HEK293 (cell line): ENCODE measurements around the gene CXCR4.

Experiments used
- ATF2 ChIP-seq: fragments of 450-650 bp; formaldehyde crosslinking; IDR thresholded peaks from 2 replicates; pipeline ENCODE4 v1.5.1; 2016; ENCODE audit warnings: missing biosample characterization, missing genetic modification characterization, low read depth
- BCL11B ChIP-seq: fragments of 450-650 bp; formaldehyde crosslinking; IDR thresholded peaks from 2 replicates; pipeline ENCODE4 v1.5.1; 2016; ENCODE audit warnings: low read depth, missing biosample characterization, missing genetic modification characterization
- EGR2 ChIP-seq: fragments of 450-650 bp; formaldehyde crosslinking; IDR thresholded peaks from 2 replicates; pipeline ENCODE4 v1.5.1; 2016; ENCODE audit warnings: low read depth, missing biosample characterization, missing genetic modification characterization
- HIC1 ChIP-seq: fragments of 450-650 bp; formaldehyde crosslinking; IDR thresholded peaks from 2 replicates; pipeline ENCODE4 v1.5.1; 2016; ENCODE audit warnings: missing biosample characterization, missing genetic modification characterization
- PRDM1 ChIP-seq: fragments of 450-650 bp; formaldehyde crosslinking; IDR thresholded peaks from 2 replicates; pipeline ENCODE4; 2016; ENCODE audit warnings: missing biosample characterization, missing genetic modification characterization
- SCRT1 ChIP-seq: fragments of 450-650 bp; formaldehyde crosslinking; IDR thresholded peaks from 2 replicates; pipeline ENCODE4 v1.5.1; 2016; ENCODE audit warnings: missing biosample characterization, missing genetic modification characterization, borderline replicate concordance
- SCRT2 ChIP-seq: fragments of 450-650 bp; formaldehyde crosslinking; IDR thresholded peaks from 2 replicates; pipeline ENCODE4 v1.5.1; 2016; ENCODE audit warnings: missing biosample characterization, missing genetic modification characterization
- ZBTB17 ChIP-seq: fragments of 450-650 bp; formaldehyde crosslinking; IDR thresholded peaks from 2 replicates; pipeline ENCODE4 v1.5.1; 2016; ENCODE audit warnings: missing biosample characterization, missing genetic modification characterization
- ZBTB44 ChIP-seq: fragments of 450-650 bp; IDR thresholded peaks from 2 replicates; pipeline ENCODE4 v1.5.1; 2018; ENCODE audit warnings: missing biosample characterization, mild to moderate bottlenecking, missing genetic modification characterization
- ZBTB49 ChIP-seq: fragments of 450-650 bp; formaldehyde crosslinking; IDR thresholded peaks from 2 replicates; pipeline ENCODE4 v1.5.1; 2016; ENCODE audit warnings: missing biosample characterization, missing genetic modification characterization, low read depth
- ZIC2 ChIP-seq: fragments of 450-650 bp; formaldehyde crosslinking; IDR thresholded peaks from 2 replicates; pipeline ENCODE4 v1.5.1; 2016; ENCODE audit warnings: missing biosample characterization, missing genetic modification characterization
- ZNF138 ChIP-seq: fragments of 450-650 bp; formaldehyde crosslinking; IDR thresholded peaks from 2 replicates; pipeline ENCODE4 v1.5.1; 2016; ENCODE audit warnings: missing biosample characterization, missing genetic modification characterization, borderline replicate concordance
- ZNF266 ChIP-seq: fragments of 450-650 bp; formaldehyde crosslinking; IDR thresholded peaks from 2 replicates; pipeline ENCODE4 v1.5.1; 2016; ENCODE audit warnings: missing biosample characterization, missing genetic modification characterization, low read depth
- ZNF274 ChIP-seq, 2 experiments: fragments of 200-500 bp in 1 of 2; fragments of 450-650 bp in 1 of 2; sonication (Bioruptor generic) in 1 of 2; formaldehyde crosslinking in 1 of 2; IDR thresholded peaks; 2 replicates each; pipeline versions ENCODE4 v1.5.1 to v1.6.1; 2014 to 2016; ENCODE audit warnings: borderline replicate concordance in 1 of 2, inconsistent platforms in 1 of 2, low read length in 1 of 2, missing biosample characterization in 1 of 2, missing genetic modification characterization in 1 of 2
- ZNF335 ChIP-seq: fragments of 450-650 bp; formaldehyde crosslinking; conservative IDR thresholded peaks from 2 replicates; pipeline ENCODE4 v1.5.1; 2016; ENCODE audit warnings: missing biosample characterization, missing genetic modification characterization
- ZNF391 ChIP-seq: fragments of 450-650 bp; formaldehyde crosslinking; IDR thresholded peaks from 2 replicates; pipeline ENCODE4 v1.5.1; 2016; ENCODE audit warnings: low read depth, missing biosample characterization, missing genetic modification characterization, borderline replicate concordance
- ZNF398 ChIP-seq: fragments of 450-650 bp; formaldehyde crosslinking; IDR thresholded peaks from 2 replicates; pipeline ENCODE4 v1.5.1; 2017; ENCODE audit warnings: missing biosample characterization, missing genetic modification characterization
- ZNF404 ChIP-seq: fragments of 450-650 bp; formaldehyde crosslinking; IDR thresholded peaks from 2 replicates; pipeline ENCODE4 v1.5.1; 2017; ENCODE audit warnings: missing biosample characterization, missing genetic modification characterization
- ZNF623 ChIP-seq: fragments of 450-650 bp; formaldehyde crosslinking; IDR thresholded peaks from 2 replicates; pipeline ENCODE4 v1.5.1; 2016; ENCODE audit warnings: missing biosample characterization, missing genetic modification characterization
- ZNF645 ChIP-seq: fragments of 450-650 bp; formaldehyde crosslinking; IDR thresholded peaks from 2 replicates; pipeline ENCODE4; 2016; ENCODE audit warnings: missing biosample characterization, missing genetic modification characterization
- ZNF660 ChIP-seq: fragments of 450-650 bp; IDR thresholded peaks from 2 replicates; pipeline ENCODE4 v1.5.1; 2018; ENCODE audit warnings: missing biosample characterization, mild to moderate bottlenecking, missing genetic modification characterization
- ZNF747 ChIP-seq: fragments of 450-650 bp; formaldehyde crosslinking; IDR thresholded peaks from 2 replicates; pipeline ENCODE4 v1.5.1; 2016; ENCODE audit warnings: missing biosample characterization, missing genetic modification characterization
- ZNF768 ChIP-seq: fragments of 450-650 bp; formaldehyde crosslinking; IDR thresholded peaks from 2 replicates; pipeline ENCODE4 v1.5.1; 2018; ENCODE audit warnings: missing biosample characterization, mild to moderate bottlenecking, missing genetic modification characterization
- ZNF776 ChIP-seq: fragments of 450-650 bp; formaldehyde crosslinking; IDR thresholded peaks from 2 replicates; pipeline ENCODE4 v1.5.0; 2017; ENCODE audit warnings: missing biosample characterization, missing genetic modification characterization, borderline replicate concordance
- ZNF792 ChIP-seq: fragments of 450-650 bp; formaldehyde crosslinking; IDR thresholded peaks from 2 replicates; pipeline ENCODE4 v1.5.1; 2016; ENCODE audit warnings: missing biosample characterization, missing genetic modification characterization
- ZSCAN5A ChIP-seq: fragments of 450-650 bp; formaldehyde crosslinking; IDR thresholded peaks from 2 replicates; pipeline ENCODE4 v1.5.1; 2016; ENCODE audit warnings: missing biosample characterization, missing genetic modification characterization

CXCR4 gene

GRCh38 chr2:136116151-136116812 is 1.7 kb downstream of the CXCR4 start (continued):
- no peak for TF ChIP-seq ZSCAN5A
- no peak for TF ChIP-seq SCRT2
- TF ChIP-seq HIC1 (tag by site-specific recombination): no peak
- peak; percentile 61 for TF ChIP-seq ZNF398 (tag by site-specific recombination)
- TF ChIP-seq ZNF792: no peak
- no peak for TF ChIP-seq ZIC2 (tag by site-specific recombination)
- no peak for TF ChIP-seq ZNF391 (tag by site-specific recombination)
- no peak for TF ChIP-seq ZNF138 (tag by site-specific recombination)
- no peak for TF ChIP-seq ZBTB49 (tag by site-specific recombination)
- TF ChIP-seq EGR2 (tag by site-specific recombination): peak; percentile 65; the same call in 1 of the 2 replicates
- no peak for TF ChIP-seq PRDM1 (tag by site-specific recombination)
- no peak for TF ChIP-seq ZNF747 (tag by site-specific recombination)
- TF ChIP-seq ZNF660 (tag by site-specific recombination): no peak
- no peak for TF ChIP-seq ZNF266
- TF ChIP-seq ZNF404 (tag by site-specific recombination): no peak
- no peak for TF ChIP-seq SCRT1 (tag by site-specific recombination)
- no peak for TF ChIP-seq ZNF274 (IDR thresholded peaks at IDR 0.05; ENCODE audit: low read length)
- TF ChIP-seq ZNF274 (tag by site-specific recombination; IDR thresholded peaks at IDR 0.05; ENCODE audit: borderline replicate concordance): no peak
- TF ChIP-seq ZNF645 (tag by site-specific recombination): no peak
- TF ChIP-seq ZNF335: peak; percentile 30
- no peak for TF ChIP-seq ZBTB44 (tag by site-specific recombination)
- no peak for TF ChIP-seq ZNF623 (tag by site-specific recombination)
- TF ChIP-seq ATF2: no peak
- no peak for TF ChIP-seq ZNF776 (tag by site-specific recombination)
- no peak for TF ChIP-seq ZBTB17
- TF ChIP-seq ZNF768: no peak
- TF ChIP-seq BCL11B (tag by site-specific recombination): no peak
